Spleen (tissue), 11 donors: ENCODE measurements around the gene ALDH1A1. TPM values are rescaled to one million over a fixed set of nuclear protein-coding genes. Genes with fewer than 3 reads are reported as not detected.

ENCODE experiments used
- DNase-seq: peaks from one replicate; pipeline ENCODE4 v3.0.0-alpha.2; 2020
- H3K27ac ChIP-seq, 8 donors: fragments of 200-600 bp; sonication (generic) in 7 of 8; 1 replicate in 4 of 8; 2 replicates in 4 of 8; pipeline versions ENCODE4 v1.5.0 to v1.8.0; 2016 to 2021; ENCODE audit warnings: inconsistent platforms in 4 of 8, mild to moderate bottlenecking in 4 of 8, moderate library complexity in 1 of 8
- H3K27me3 ChIP-seq, 7 donors: fragments of 200-600 bp; sonication (generic) in 6 of 7; replicated peaks in 1 of 7; 1 replicate in 4 of 7; 2 replicates in 3 of 7; pipeline versions ENCODE4 v1.5.0 to v1.8.0; 2016 to 2021; ENCODE audit warnings: inconsistent platforms in 3 of 7, mild to moderate bottlenecking in 1 of 7
- H3K36me3 ChIP-seq, 6 donors: fragments of 200-600 bp; sonication (generic) in 5 of 6; 1 replicate in 4 of 6; 2 replicates in 2 of 6; pipeline versions ENCODE4 v1.5.0 to v1.8.0; 2016 to 2021; ENCODE audit warnings: inconsistent platforms in 2 of 6
- H3K4me1 ChIP-seq, 6 donors: fragments of 200-600 bp; sonication (generic) in 5 of 6; 1 replicate in 3 of 6; 2 replicates in 3 of 6; pipeline versions ENCODE4 v1.5.0 to v1.8.0; 2016 to 2021; ENCODE audit warnings: inconsistent platforms in 3 of 6
- H3K4me3 ChIP-seq, 8 donors: fragments of 200-600 bp; sonication (generic) in 7 of 8; 1 replicate in 4 of 8; 2 replicates in 4 of 8; pipeline versions ENCODE4 v1.5.0 to v1.8.0; 2016 to 2021; ENCODE audit warnings: inconsistent platforms in 4 of 8, mild to moderate bottlenecking in 4 of 8, moderate library complexity in 2 of 8
- H3K9me3 ChIP-seq, 8 donors: fragments of 200-600 bp; sonication (generic) in 7 of 8; 1 replicate in 4 of 8; 2 replicates in 4 of 8; pipeline versions ENCODE4 v1.5.0 to v1.8.0; 2016 to 2021; ENCODE audit warnings: inconsistent platforms in 4 of 8
- CTCF ChIP-seq, 11 experiments: fragments of 200-600 bp in 7 of 11; fragments of 450-650 bp in 4 of 11; sonication (generic) in 4 of 11; IDR thresholded peaks in 8 of 11; conservative IDR thresholded peaks in 3 of 11; 1 replicate in 7 of 11; 2 replicates in 4 of 11; pipeline versions ENCODE4 v1.4.0 to v1.8.0; 2016 to 2021; ENCODE audit warnings: antibody characterized with exemption in 11 of 11, inconsistent platforms in 4 of 11, mild to moderate bottlenecking in 1 of 11
- POLR2A ChIP-seq, 3 donors: fragments of 450-650 bp; IDR thresholded peaks; one replicate each; pipeline ENCODE4 v1.5.1; 2017; ENCODE audit warnings: antibody characterized with exemption in 3 of 3, mild to moderate bottlenecking in 1 of 3
- POLR2AphosphoS5 ChIP-seq, 3 donors: sonication (generic); formaldehyde crosslinking; IDR thresholded peaks; one replicate each; pipeline ENCODE4 v1.5.1; 2017; ENCODE audit warnings: antibody characterized with exemption in 3 of 3
- WGBS, 5 donors: extraction: QIAGEN DNeasy Blood & Tissue Kit in 3 of 5; methylation state at CpG; one replicate each; pipeline versions ENCODE4 v1.1.5 to v1.1.7; 2013 to 2018; 5-methylcytosine and 5-hydroxymethylcytosine counted together
- intact Hi-C: fragments of 100-400 bp; cut with DNase I; formaldehyde crosslinking; loops from one replicate; pipeline ENCODE4 v1.15.0; 2023; ENCODE audit warnings: low total_unique reads
- polyA plus RNA-seq, 3 donors: library from polyadenylated mRNA; stranded (reverse); fragments of 200-250 nt; gene quantifications; one replicate each; pipeline ENCODE4 v1.2.1, GENCODE V29; 2013
- total RNA-seq, 7 donors: library from RNA; depleted of rRNA in 3 of 7; stranded (reverse); fragments of >200 nt in 3 of 7; fragmentation: NEBNext Ultra II Directional in 4 of 7; extraction: Animal tissue kit (Norgen Biotek cat#: 25700) in 4 of 7; gene quantifications; one replicate each; pipeline versions ENCODE4 v1.1.0 to v1.2.1, GENCODE V29; 2016 to 2021
- donor health status: healthy with polysubstance abuse.
- donor health status: DM: no; HTN: no; CAD: no; lungs with moderate emphysema.
- donor health status: DM: no; HTN: no; CAD: no.
- donor health status: Bipolar disorder and iron deficiency.
- donor health status: healthy.
- donor health status: DM: no; HTN: no; CAD: no.
- donor health status: DM: yes; HTN: yes; CAD: no.

Gene ALDH1A1
- total and polyA plus RNA-seq, 10 donors = 19.1 to 129 (median 64.4) TPM

- Histone ChIP-seq H3K9me3 (no peaks in the 10 kb centered on the region), H3K27ac (no peak overlapping the region), H3K27me3 (no peaks in the 10 kb centered on the region), H3K4me1 (no peaks in the 10 kb centered on the region), H3K36me3 (no peaks in the 10 kb centered on the region), H3K4me3 (no peak overlapping the region)
- 57 to 87% (median 67%) methylated on average over 2 of the region's 2 CpGs for WGBS, 5 donors
- intact Hi-C loops = no loop called here
- TF ChIP-seq POLR2A (IDR thresholded peaks at IDR 0.05) (no peak), POLR2AphosphoS5 (IDR thresholded peaks at IDR 0.05) (no peak), CTCF (IDR thresholded peaks at IDR 0.05 in 8 of 11, conservative IDR thresholded peaks at IDR 0.05 in 3 of 11) (no peak)
- DNase-seq = no peak
These were observed 72.0 kb downstream of the ALDH1A1 start for GRCh38 chr9:72880821-72881220.

DNA sequence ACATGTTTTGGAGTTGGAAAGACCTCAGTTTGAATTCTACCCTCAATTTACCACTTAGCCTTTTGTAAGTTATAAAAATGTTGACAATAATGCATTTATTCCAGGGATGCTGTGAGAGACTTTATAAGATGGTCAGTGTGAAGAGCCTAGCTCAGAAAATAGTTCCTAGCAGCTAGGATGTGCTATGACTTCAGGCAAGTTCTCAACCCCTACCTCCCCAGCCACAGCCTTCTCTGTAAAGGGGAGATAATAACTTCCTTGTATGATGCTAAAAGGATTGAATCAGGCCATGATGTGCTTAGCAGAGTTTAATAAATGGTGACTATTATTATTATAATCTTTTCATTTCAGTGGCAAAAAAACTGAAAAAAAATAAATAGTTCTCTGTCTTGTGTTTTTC lies 77.6 kb downstream of the ALDH1A1 start:
- no peak for TF ChIP-seq POLR2AphosphoS5 (IDR thresholded peaks at IDR 0.05)
- no peak for TF ChIP-seq CTCF (IDR thresholded peaks at IDR 0.05 in 8 of 11, conservative IDR thresholded peaks at IDR 0.05 in 3 of 11)
- no peak for TF ChIP-seq POLR2A (IDR thresholded peaks at IDR 0.05)
- no peaks in the 10 kb centered on the region for H3K9me3 ChIP-seq
- intact Hi-C loops = loop anchor here (10.0 kb wide), 1 partner anchor 210 kb away; no protein-coding TSS in a partner anchor
- DNase-seq = no peak
- H3K4me1 ChIP-seq = peaks cover 0 to 10% (median 0%) of the 10 kb centered on the region in 6 donors
- no peaks in the 10 kb centered on the region for H3K36me3 ChIP-seq
- no peaks in the 10 kb centered on the region for H3K27me3 ChIP-seq
- H3K27ac ChIP-seq = no peak overlapping the region
- no peak overlapping the region for H3K4me3 ChIP-seq

DNA sequence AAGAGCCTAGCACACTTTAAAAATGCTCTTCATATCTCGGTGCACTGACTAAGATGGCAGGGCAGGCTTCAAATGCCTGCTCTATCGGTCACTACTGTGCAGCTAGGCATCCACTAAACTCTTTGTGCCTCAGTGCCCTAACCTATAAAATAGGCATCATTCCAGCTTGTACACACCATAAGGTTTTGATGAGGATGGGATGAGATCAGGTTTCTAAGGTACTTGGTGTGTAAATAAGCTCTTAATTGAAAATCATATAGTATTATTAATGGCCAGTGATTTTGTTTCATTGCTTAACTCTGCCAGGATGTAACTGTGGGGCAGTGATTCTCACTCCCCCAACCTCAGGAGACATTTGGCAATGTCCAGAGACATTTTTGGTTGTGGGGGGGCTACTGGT lies 78.5 kb downstream of the ALDH1A1 start:
- H3K4me1 ChIP-seq = peaks cover 0 to 10% (median 0%) of the 10 kb centered on the region in 6 donors
- H3K27me3 ChIP-seq = no peaks in the 10 kb centered on the region
- DNase-seq = no peak
- no peak overlapping the region for H3K27ac ChIP-seq
- intact Hi-C loops = loop anchor here (10.0 kb wide), 1 partner anchor 210 kb away; no protein-coding TSS in a partner anchor
- no peaks in the 10 kb centered on the region for H3K9me3 ChIP-seq
- TF ChIP-seq POLR2A (IDR thresholded peaks at IDR 0.05) (no peak), POLR2AphosphoS5 (IDR thresholded peaks at IDR 0.05) (no peak), CTCF (IDR thresholded peaks at IDR 0.05 in 8 of 11, conservative IDR thresholded peaks at IDR 0.05 in 3 of 11) (no peak)
- no peaks in the 10 kb centered on the region for H3K36me3 ChIP-seq
- 88 to 100% (median 93%) methylated on average over 2 of the region's 2 CpGs for WGBS, 5 donors
- H3K4me3 ChIP-seq = no peak overlapping the region

DNA sequence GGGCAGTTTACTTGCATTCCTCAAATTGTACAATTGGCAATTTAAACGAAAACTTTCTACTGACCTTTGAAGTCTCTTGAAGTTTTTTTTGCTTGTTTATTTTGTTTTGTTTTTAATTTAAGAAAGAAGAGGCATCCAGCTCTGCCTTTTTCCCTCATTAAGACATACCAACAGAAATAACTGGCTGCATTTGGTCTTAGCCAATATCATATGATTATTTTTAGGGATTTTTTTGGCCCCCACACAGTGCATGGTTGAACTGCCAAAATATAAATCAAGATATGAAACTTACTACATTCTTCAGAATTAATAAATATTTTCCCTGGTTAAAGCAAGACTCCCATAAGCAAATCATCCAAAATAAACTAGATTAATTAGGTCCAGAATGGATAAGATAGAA lies 79.4 kb downstream of the ALDH1A1 start:
- intact Hi-C loops = loop anchor here (10.0 kb wide), 1 partner anchor 211 kb away; no protein-coding TSS in a partner anchor
- Histone ChIP-seq H3K27me3 (no peaks in the 10 kb centered on the region), H3K27ac (no peak overlapping the region), H3K9me3 (no peaks in the 10 kb centered on the region), H3K36me3 (no peaks in the 10 kb centered on the region), H3K4me1 (peaks cover 0 to 10% (median 0%) of the 10 kb centered on the region in 6 donors), H3K4me3 (no peak overlapping the region)
- DNase-seq = no peak
- WGBS, 5 donors = 60 to 84% (median 75%) methylated on average over 1 of the region's 1 CpG
- no peak for TF ChIP-seq CTCF (IDR thresholded peaks at IDR 0.05 in 8 of 11, conservative IDR thresholded peaks at IDR 0.05 in 3 of 11)
- TF ChIP-seq POLR2AphosphoS5 (IDR thresholded peaks at IDR 0.05) = no peak
- TF ChIP-seq POLR2A (IDR thresholded peaks at IDR 0.05) = no peak
